IgD-negative memory B cell (primary cell): ENCODE results near the gene KRT78. TPM values are rescaled to one million over a fixed set of nuclear protein-coding genes. Genes with fewer than 3 reads are reported as not detected.

ENCODE experiments used
- H3K27ac Mint-ChIP-seq, 3 donors: one replicate each; pipeline ENCODE4 v1.8.0; 2020 to 2022; ENCODE audit warnings: mild to moderate bottlenecking in 3 of 3, mixed read lengths in 3 of 3, moderate library complexity in 1 of 3
- H3K27me3 Mint-ChIP-seq: one replicate; pipeline ENCODE4 v1.8.0; 2021; ENCODE audit warnings: mixed read lengths
- H3K36me3 Mint-ChIP-seq: one replicate; pipeline ENCODE4 v1.8.0; 2020; ENCODE audit warnings: mild to moderate bottlenecking, mixed read lengths
- H3K4me1 Mint-ChIP-seq, 3 donors: one replicate each; pipeline ENCODE4 v1.8.0; 2020 to 2022; ENCODE audit warnings: mixed read lengths in 3 of 3, mild to moderate bottlenecking in 1 of 3
- H3K4me3 Mint-ChIP-seq, 4 donors: one replicate each; pipeline ENCODE4 v1.8.0; 2020 to 2022; ENCODE audit warnings: mild to moderate bottlenecking in 4 of 4, mixed read lengths in 4 of 4, moderate library complexity in 3 of 4
- H3K9me3 Mint-ChIP-seq, 3 donors: one replicate each; pipeline ENCODE4 v1.8.0; 2020 to 2021; ENCODE audit warnings: mixed read lengths in 3 of 3, mild to moderate bottlenecking in 1 of 3
- polyA plus RNA-seq: library from polyadenylated mRNA; unstranded; fragments of 300-500 nt; fragmentation: Illumina TruSeq; gene quantifications from one replicate; pipeline ENCODE4 v1.2.3, GENCODE V29; 2021

Gene KRT78
- polyA plus RNA-seq, 1 donor from 2014 or later: not detected

DNA sequence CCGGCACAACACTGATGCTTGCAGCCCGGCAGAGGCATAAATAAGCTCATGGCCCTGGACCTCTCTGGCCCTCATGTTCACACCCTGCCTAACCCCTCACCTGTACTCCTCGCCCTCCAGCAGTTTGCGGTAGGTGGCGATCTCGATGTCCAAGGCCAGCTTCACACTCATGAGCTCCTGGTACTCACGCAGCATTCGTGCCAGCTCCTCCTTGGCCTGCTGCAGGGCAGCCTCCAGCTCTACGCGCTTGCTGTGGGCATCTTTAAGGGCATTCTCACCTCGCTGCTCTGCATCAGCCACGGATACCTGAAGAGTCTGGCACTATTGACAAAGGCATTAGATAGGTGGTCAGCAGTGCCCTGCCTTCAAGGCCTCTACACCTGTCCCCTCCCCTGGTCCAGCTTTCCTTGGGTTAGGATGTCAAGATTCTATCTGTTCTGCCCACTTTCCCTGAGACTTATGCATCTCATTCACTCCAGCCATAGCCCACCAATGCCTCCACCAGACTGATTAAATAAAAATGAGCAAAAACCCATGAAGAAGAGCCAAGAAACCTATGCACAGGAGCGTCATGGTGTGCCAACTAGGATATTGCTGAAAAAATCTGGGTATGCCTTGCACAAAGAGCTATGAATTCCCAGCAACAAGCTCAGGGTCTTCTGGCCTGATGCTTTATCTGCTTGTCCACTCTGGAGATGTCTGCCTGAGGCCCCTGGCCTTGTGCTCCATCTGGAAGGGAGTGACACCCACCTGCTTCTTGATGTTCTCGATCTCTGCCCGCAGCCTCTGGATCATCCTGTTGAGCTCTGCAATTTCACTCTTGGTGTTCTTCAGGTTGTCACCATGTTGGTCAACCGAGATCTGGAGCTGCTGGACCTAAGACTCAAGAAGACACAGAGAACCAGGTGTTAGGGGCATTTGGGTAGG is 41.0 kb downstream of the KRT78 start:
- Mint-ChIP-seq H3K27ac (no peak overlapping the region), H3K9me3 (no peaks in the 10 kb centered on the region), H3K4me3 (no peak overlapping the region), H3K36me3 (no peaks in the 10 kb centered on the region), H3K27me3 (peaks cover 6% of the 10 kb centered on the region), H3K4me1 (peaks cover 0 to 2% (median 0%) of the 10 kb centered on the region in 3 donors)

DNA sequence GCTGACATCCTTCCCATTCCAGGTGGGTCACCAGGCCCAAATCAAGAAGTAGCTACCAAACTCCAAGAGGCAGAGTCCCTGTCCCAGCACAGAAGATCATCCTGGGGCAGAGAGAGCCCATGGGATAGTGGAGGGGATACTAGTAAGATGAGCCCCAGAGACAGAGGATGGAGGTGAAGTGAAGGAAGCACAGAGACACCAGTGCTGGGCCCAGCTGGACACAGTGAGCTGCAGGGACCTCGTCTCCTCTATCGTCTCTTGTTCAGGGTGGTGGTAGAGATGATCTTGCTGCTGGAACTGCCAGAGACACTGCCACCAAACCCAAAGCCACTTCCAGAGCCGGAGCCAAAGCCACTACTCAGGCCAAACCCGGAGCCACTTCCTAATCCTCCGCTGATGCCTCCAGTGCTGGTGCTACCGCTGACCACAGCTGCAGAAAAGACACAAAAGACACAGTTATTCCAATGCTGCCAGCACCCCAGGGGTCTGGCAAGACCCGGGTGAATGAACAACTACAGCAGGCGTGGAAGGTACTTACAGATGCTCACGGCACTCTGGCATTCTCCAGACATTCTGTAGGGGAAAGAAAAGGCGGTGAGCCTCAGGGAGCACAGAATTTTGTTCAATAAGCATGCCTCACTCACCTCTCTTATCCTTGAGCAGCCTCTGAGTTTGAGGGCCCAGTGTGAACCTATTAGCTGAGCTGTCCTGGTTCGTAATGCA is 41.8 kb downstream of the KRT78 start:
- H3K4me3 Mint-ChIP-seq: peak overlapping the region in 1 of 4 donors; percentile 51
- H3K27me3 Mint-ChIP-seq: peaks cover 6% of the 10 kb centered on the region
- no peaks in the 10 kb centered on the region for H3K9me3 Mint-ChIP-seq
- peaks cover 0 to 2% (median 0%) of the 10 kb centered on the region in 3 donors for H3K4me1 Mint-ChIP-seq
- no peak overlapping the region for H3K27ac Mint-ChIP-seq
- H3K36me3 Mint-ChIP-seq: no peaks in the 10 kb centered on the region

DNA sequence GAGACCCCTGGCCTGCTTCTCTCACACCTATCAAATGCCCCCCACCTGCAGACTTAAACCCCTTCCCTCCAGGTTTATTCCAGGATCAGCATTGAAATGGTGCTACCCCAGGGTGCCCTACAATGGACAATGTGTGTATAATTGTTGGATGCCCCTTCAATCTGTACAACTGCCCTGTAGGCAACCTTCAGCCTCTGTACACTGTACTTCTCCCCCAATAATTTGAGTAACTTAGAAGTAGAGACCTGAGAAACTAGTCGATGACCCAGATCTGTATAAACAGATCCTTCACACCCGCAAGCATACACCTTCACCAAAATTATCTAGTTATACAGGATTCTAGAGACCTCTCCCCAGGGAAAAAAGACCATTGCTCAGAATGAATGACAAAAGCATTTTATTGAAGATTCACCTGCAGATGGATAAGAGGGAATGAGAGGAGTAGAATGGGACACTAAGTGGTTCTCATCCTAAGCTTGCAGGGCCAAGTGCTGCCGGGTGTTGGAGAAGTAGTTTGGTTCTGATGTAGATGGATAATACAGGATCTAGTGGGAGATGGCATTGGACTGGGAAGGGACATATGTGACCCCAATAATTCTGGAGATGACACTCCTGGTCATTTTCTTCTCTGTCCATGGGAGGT is 42.5 kb downstream of the KRT78 start:
- H3K36me3 Mint-ChIP-seq: no peaks in the 10 kb centered on the region
- H3K9me3 Mint-ChIP-seq: no peaks in the 10 kb centered on the region
- peaks cover 6% of the 10 kb centered on the region for H3K27me3 Mint-ChIP-seq

DNA sequence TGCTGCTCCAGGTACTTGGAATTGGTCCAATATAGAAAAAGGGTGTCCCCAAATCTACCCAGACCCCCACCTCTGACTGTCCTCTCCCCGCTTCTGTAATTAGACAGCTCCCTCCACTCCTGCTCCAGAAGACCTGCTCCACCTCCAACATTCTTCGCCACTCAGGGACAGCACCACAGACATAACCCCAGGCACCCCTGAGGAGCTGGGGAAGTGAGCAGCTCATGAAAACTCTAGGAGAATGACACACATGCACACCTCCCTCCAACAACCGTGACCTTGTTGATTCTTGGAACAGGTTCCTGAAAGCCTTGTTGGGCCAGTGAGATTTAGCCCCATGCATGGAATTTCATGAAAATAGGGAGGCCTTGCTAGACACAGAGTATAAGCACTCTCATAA is 43.1 kb downstream of the KRT78 start:
- H3K4me3 Mint-ChIP-seq: no peak overlapping the region
- H3K27ac Mint-ChIP-seq: no peak overlapping the region
- no peaks in the 10 kb centered on the region for H3K36me3 Mint-ChIP-seq
- H3K27me3 Mint-ChIP-seq: peaks cover 6% of the 10 kb centered on the region
- H3K4me1 Mint-ChIP-seq: peaks cover 0 to 2% (median 0%) of the 10 kb centered on the region in 3 donors
- no peaks in the 10 kb centered on the region for H3K9me3 Mint-ChIP-seq

More for the DNA sequence above, 42.5 kb downstream of the KRT78 start:
- Mint-ChIP-seq H3K4me3 (peak overlapping the region in 1 of 4 donors; percentile 51), H3K27ac (no peak overlapping the region), H3K4me1 (peaks cover 0 to 2% (median 0%) of the 10 kb centered on the region in 3 donors)

DNA sequence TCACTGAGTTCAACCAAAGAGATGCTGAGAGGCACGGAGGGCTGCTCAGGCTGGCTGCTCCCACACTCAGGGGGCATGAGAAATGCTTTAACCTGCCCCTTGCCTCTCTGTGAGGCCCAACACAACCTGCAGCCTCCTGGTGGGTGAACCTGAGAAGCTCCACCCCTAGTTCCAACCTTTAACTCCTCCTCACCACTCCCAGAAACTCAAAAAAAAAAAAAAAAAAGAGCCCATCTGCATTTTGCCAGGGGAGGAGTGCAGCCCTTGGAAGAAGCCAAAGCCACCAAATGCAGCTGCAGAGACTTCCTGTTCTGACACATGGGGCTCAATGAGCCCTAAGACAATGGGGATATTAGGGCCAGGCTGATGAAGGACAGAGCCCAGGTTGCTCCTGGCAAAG is 43.8 kb downstream of the KRT78 start:
- H3K27ac Mint-ChIP-seq: no peak overlapping the region
- H3K4me1 Mint-ChIP-seq: peaks cover 0 to 2% (median 0%) of the 10 kb centered on the region in 3 donors
- H3K27me3 Mint-ChIP-seq: peaks cover 6% of the 10 kb centered on the region
- no peaks in the 10 kb centered on the region for H3K9me3 Mint-ChIP-seq
- H3K36me3 Mint-ChIP-seq: no peaks in the 10 kb centered on the region
- H3K4me3 Mint-ChIP-seq: no peak overlapping the region

DNA sequence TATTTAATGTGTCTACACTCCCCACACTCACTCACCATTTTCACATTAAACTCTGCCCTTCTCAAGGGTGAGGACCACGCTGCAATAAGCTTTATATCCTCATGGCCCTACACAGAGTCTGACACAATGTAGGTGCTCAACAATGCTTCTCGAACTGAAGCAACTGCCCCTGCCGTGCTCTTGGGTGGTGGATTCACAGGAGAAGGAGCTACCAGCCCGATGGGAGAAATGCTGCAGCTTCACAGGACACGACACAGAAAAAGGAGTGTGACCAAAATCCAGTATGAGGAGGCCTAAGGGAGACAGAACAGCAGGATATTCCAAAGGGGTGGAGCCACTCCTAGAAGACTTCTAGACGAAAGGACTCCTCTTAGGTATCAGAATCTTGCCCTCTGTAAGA is 46.4 kb downstream of the KRT78 start:
- peaks cover 3% of the 10 kb centered on the region for H3K27me3 Mint-ChIP-seq
- H3K4me1 Mint-ChIP-seq: no peaks in the 10 kb centered on the region
- H3K36me3 Mint-ChIP-seq: no peaks in the 10 kb centered on the region
- H3K27ac Mint-ChIP-seq: peak overlapping the region in 1 of 3 donors; percentile 24
- H3K9me3 Mint-ChIP-seq: no peaks in the 10 kb centered on the region
- H3K4me3 Mint-ChIP-seq: no peak overlapping the region

DNA sequence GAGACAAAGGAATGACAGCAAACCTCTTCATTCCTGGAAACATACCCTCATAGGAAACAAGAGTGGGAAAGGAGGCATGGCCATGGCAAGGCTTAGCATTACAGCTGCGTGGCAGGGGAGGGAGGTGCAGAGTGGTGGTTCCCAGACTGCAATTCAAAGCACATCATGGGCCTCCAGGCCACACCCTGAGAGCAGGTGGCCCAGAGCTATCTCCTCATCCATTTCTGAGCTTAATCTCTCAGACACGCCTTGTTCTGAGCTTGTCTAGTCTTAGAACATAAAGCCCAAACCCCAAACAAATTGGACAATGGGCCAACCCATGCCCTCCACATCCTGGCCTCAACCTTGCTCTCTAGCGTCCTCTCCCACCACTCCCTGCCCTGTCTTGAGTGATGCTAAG is 47.0 kb downstream of the KRT78 start:
- H3K36me3 Mint-ChIP-seq: no peaks in the 10 kb centered on the region
- H3K4me1 Mint-ChIP-seq: no peaks in the 10 kb centered on the region
- no peak overlapping the region for H3K27ac Mint-ChIP-seq

DNA sequence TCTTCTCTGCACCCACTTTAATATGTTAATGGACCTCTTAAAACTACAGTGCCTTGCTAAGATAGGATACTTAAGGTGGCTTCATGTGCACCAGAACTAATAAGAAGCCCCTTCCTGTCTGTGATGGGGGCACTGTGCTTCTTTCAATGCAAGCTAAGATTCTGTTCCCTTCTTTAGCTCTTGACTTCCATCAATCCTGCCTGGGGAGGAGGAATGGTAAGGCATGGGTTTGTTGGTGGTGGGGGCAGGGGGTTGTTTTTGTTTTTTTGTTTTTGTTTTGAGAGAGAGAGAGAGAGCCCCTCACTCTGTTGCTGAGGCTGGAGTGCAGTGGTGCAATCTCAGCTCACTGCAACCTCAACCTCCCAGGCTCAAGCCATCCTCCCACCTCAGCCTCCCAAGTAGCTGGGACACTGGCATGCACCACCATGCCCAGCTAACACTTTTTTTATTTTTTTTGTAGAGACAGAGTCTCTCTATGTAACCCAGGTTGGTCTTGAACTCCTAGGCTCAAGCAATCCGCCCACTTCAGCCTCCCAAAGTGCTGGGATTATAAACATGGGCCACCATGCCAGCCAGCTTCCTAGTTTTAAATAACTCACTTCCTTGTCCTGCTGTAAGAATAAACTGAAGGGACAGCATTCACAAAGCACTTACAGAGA is 48.4 kb downstream of the KRT78 start:
- Mint-ChIP-seq H3K4me1 (no peaks in the 10 kb centered on the region), H3K27me3 (peaks cover 5% of the 10 kb centered on the region), H3K4me3 (no peak overlapping the region), H3K9me3 (no peaks in the 10 kb centered on the region), H3K27ac (no peak overlapping the region), H3K36me3 (no peaks in the 10 kb centered on the region)

More for the DNA sequence above, 47.0 kb downstream of the KRT78 start:
- peaks cover 2% of the 10 kb centered on the region for H3K27me3 Mint-ChIP-seq
- H3K9me3 Mint-ChIP-seq: no peaks in the 10 kb centered on the region
- no peak overlapping the region for H3K4me3 Mint-ChIP-seq

DNA sequence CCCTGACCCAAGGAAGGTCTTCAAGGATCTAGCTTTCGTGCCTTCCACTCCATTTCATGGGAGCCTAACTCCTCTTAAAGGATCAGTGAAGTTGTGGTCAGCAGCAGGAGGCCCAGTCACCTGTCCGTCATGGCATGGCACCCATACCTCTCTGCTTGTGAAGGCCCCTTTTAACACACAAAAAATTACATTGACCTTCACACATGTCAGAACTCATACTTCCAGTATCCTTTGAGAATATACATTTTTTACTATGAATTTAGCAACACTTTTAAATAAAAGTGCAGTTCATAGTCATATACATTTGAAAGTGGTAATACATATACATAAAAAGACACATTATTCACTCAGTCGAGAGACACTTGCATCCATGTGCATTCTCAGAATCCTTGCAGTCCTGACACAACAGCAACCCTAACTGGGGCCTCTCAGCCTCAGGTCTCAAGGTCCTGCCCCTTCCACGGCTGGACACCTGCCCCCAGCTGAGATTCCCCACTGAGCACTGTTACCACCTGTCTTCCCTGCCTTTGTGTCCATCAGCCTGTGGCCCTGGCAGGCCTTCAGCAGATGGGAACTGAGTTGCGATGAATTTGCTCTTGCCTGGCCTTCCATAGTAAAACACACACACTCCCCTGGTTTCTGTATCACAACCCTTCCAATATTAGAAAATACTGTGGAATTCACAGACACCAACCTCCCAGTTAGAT is 49.1 kb downstream of the KRT78 start:
- H3K27me3 Mint-ChIP-seq: peaks cover 5% of the 10 kb centered on the region
- H3K36me3 Mint-ChIP-seq: no peaks in the 10 kb centered on the region
- H3K4me3 Mint-ChIP-seq: no peak overlapping the region
- H3K9me3 Mint-ChIP-seq: no peaks in the 10 kb centered on the region
- no peak overlapping the region for H3K27ac Mint-ChIP-seq
- H3K4me1 Mint-ChIP-seq: no peaks in the 10 kb centered on the region

DNA sequence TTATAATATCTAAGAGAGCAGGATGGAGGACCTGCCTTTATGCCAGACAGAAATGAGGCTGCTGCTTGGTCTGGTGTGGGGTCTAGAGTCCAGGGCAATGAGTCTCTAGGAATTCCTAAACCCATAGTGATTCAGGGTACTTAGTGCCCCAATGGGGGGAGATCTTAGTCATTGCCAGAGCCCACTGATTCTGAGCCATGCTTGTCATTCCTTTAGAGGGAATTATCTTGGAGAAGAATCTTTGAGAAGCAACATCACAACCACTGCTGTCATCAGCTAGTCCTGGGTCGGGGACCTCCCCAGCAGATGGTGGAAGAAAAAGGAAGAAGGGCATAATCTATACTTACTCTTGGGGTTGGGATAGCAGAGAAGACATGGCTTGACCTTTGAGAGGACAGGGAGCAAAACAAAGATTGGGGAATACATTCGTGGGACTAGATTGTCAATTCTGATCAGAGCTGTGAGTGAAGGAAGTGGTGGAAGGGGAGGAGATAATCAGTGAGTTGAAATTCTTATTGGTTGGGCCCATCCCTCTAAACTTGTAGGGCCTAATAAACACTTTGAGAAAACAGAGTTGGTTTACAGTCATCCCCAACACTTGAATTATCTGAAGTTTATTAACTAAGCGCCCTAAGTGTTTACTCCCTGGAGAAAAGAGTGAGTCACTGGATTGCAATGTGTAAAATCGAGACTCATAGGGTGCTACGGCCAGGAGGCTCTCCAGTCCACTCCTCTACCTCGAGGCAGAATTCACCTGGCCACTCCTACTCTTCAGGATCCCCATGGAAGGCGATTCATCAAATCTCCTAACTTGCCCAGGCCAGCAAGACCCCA is 49.9 kb downstream of the KRT78 start:
- Mint-ChIP-seq H3K36me3 (no peaks in the 10 kb centered on the region), H3K27me3 (peaks cover 8% of the 10 kb centered on the region), H3K4me3 (no peak overlapping the region), H3K4me1 (no peaks in the 10 kb centered on the region), H3K9me3 (no peaks in the 10 kb centered on the region), H3K27ac (no peak overlapping the region)

DNA sequence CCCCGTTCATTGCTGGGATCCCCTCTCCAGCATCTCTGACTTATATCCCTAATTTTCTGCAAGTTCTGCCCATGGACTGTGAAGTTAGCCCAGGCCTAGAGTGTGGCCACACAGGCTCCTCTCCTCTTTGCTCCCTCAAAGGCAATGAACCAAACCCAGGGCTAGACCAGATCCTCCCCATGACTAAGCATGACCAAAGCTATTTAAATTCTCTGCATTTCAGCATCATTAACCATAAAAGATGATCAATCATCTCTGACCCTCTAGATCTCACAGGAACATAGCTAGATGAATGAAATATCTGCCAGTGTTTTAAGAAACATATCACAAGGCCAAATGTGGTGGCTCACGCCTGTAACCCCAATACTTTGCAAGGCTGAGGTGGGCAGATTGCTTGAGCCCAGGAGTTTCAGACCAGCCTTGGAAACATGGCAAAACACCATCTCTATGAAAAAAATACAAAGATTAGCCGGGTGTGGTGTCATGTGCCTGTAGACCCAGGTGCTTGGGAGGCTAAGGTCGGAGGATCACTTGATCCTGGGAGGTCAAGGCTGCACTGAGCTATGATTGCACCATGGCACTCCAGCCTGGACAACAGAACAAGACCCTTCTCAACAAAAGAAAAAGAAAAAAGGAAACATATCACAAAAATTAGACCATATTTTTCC is 50.7 kb downstream of the KRT78 start:
- Mint-ChIP-seq H3K27ac (no peak overlapping the region), H3K27me3 (peaks cover 9% of the 10 kb centered on the region), H3K36me3 (no peaks in the 10 kb centered on the region), H3K9me3 (no peaks in the 10 kb centered on the region), H3K4me3 (no peak overlapping the region), H3K4me1 (no peaks in the 10 kb centered on the region)

DNA sequence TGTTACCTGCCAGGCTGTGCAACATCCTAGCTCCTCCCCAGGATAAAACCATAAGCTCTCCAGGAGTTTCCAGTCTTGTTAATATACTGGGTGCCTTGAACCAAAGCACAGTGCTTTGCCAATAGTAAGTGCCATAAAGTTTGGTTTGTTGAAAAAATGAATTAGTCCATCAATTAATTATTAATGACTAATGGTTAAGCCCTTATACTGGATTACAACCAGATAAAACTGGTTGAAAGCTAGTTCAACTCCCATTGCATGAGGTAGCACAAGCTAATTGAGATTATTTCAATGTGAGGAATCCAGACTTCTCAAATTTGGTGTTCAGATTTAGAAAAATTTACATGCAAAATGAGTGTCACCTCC is 51.3 kb downstream of the KRT78 start:
- Mint-ChIP-seq H3K4me1 (no peaks in the 10 kb centered on the region), H3K9me3 (no peaks in the 10 kb centered on the region), H3K27me3 (peaks cover 10% of the 10 kb centered on the region), H3K36me3 (no peaks in the 10 kb centered on the region), H3K4me3 (no peak overlapping the region), H3K27ac (no peak overlapping the region)

DNA sequence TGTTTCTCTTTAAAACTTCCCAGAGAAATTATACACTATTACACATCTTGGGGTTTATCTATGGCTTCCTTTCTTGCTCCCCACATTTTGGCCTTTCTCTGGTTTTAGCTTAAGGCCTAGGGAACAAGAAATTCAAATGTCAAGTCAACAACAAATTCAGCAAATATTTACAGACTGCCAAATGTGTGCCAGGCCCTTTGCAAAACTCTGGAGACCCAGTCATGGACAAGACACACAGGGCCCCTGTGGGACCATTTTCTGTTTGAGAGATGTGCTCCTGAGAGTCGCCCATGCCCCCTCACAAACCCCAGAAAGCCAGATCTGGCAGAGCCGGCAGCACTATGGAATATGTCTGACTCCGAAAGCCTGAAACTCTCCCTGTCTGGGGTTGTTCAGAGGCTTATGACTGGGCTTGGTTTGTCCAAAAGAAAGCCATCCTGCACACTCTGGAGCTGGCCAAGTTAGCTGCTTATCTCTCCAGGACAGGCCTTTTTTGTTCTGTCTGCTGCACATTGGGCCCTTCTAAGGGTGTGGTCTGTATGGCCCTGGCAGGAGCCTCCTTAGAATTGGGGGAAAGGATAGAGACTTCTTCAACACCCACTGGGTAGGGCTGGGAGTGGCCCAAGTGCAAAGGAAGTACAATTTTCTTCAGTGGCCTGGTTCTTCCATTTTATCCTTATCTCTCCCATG is 51.8 kb downstream of the KRT78 start:
- Mint-ChIP-seq H3K27ac (no peak overlapping the region), H3K36me3 (no peaks in the 10 kb centered on the region), H3K4me1 (no peaks in the 10 kb centered on the region)

More for the DNA sequence above, 51.8 kb downstream of the KRT78 start:
- no peaks in the 10 kb centered on the region for H3K9me3 Mint-ChIP-seq
- peaks cover 10% of the 10 kb centered on the region for H3K27me3 Mint-ChIP-seq
- no peak overlapping the region for H3K4me3 Mint-ChIP-seq
